Calu3 (cell line): Measurements from ENCODE around the gene GET4. TPM values are rescaled to one million over a fixed set of nuclear protein-coding genes. Genes with fewer than 3 reads are reported as not detected.

Experiments used
- BruUV-seq: library from RNA; stranded (reverse); fragments of 400-500 nt; replicated peaks from 2 replicates; lab custom pipeline; 2021; lab: Mats Ljungman, UMichigan
- CTCF ChIA-PET: fragments of 300-600 bp; sonication (Branson Sonifier 250); formaldehyde crosslinking; loops from one replicate; lab custom pipeline; 2022; ENCODE audit warnings: antibody characterized with exemption; lab: Charles Lee
- DNase-seq: peaks from one replicate; pipeline ENCODE4 v3.0.0; 2022
- H3K27ac Mint-ChIP-seq: one replicate; pipeline ENCODE4 v1.8.0; 2022; ENCODE audit warnings: mixed read lengths; ENCODE audit not compliant: unreplicated experiment
- H3K27me3 Mint-ChIP-seq: one replicate; pipeline ENCODE4 v1.8.0; 2022; ENCODE audit warnings: mixed read lengths; ENCODE audit not compliant: unreplicated experiment
- H3K36me3 Mint-ChIP-seq: one replicate; pipeline ENCODE4 v1.8.0; 2022; ENCODE audit warnings: mild to moderate bottlenecking, moderate library complexity, mixed read lengths; ENCODE audit not compliant: insufficient read depth, unreplicated experiment
- H3K4me1 Mint-ChIP-seq: one replicate; pipeline ENCODE4 v1.8.0; 2022; ENCODE audit warnings: mild to moderate bottlenecking, low read depth, mixed read lengths; ENCODE audit not compliant: unreplicated experiment
- H3K4me3 Mint-ChIP-seq: one replicate; pipeline ENCODE4 v1.8.0; 2022; ENCODE audit warnings: mild to moderate bottlenecking, low read depth, moderate library complexity, mixed read lengths; ENCODE audit not compliant: unreplicated experiment
- H3K9me3 Mint-ChIP-seq: one replicate; pipeline ENCODE4 v1.8.0; 2022; ENCODE audit warnings: low read depth, mixed read lengths; ENCODE audit not compliant: unreplicated experiment
- intact Hi-C: fragments of 100-400 bp; cut with micrococcal nuclease; formaldehyde crosslinking; loops from one replicate; pipeline ENCODE4 v1.10.0; 2022; ENCODE audit not compliant: unreplicated experiment
- total RNA-seq: library from RNA; stranded (reverse); gene quantifications from 2 replicates; pipeline ENCODE4 v1.2.3, GENCODE V29; 2022
- TF ChIP-seq, protein P1 (sequence below): fragments of 200-600 bp; IDR thresholded peaks from one replicate; pipeline ENCODE4 v1.8.0; 2022; ENCODE audit warnings: antibody characterized with exemption; ENCODE audit not compliant: unreplicated experiment

Gene GET4
- total RNA-seq, 1 experiment from 2014 or later = 145 TPM

DNA sequence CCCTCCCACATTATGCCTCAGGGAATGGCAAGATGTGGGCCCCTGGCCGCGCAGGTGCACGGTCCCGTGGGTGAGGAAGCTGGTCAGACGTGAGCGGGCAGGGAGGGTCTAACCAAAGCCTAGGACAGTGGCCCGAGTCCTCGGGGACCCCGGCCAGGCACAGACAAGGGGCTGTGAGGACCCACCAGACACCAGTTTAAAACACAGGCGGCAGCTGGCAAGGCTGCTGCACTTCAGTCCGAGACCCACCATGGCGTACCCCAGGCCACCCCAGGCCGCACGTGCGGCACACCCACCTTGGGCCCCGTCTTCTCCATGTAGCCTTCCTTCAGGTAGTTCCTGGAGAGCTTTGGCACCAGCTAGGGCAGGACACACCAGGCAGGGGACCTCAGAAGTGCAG lies 23.5 kb downstream of the GET4 start:
- peaks cover 12% of the 10 kb centered on the region for H3K4me1 Mint-ChIP-seq
- DNase-seq = no peak
- intact Hi-C loops = no loop called here
- TF ChIP-seq, protein P1, sequence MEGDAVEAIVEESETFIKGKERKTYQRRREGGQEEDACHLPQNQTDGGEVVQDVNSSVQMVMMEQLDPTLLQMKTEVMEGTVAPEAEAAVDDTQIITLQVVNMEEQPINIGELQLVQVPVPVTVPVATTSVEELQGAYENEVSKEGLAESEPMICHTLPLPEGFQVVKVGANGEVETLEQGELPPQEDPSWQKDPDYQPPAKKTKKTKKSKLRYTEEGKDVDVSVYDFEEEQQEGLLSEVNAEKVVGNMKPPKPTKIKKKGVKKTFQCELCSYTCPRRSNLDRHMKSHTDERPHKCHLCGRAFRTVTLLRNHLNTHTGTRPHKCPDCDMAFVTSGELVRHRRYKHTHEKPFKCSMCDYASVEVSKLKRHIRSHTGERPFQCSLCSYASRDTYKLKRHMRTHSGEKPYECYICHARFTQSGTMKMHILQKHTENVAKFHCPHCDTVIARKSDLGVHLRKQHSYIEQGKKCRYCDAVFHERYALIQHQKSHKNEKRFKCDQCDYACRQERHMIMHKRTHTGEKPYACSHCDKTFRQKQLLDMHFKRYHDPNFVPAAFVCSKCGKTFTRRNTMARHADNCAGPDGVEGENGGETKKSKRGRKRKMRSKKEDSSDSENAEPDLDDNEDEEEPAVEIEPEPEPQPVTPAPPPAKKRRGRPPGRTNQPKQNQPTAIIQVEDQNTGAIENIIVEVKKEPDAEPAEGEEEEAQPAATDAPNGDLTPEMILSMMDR = no peak
- no peak overlapping the region for H3K4me3 Mint-ChIP-seq
- peaks cover 3% of the 10 kb centered on the region for H3K27me3 Mint-ChIP-seq
- H3K9me3 Mint-ChIP-seq = no peaks in the 10 kb centered on the region
- H3K27ac Mint-ChIP-seq = peak overlapping the region; percentile 25
- CTCF ChIA-PET = no interaction called here
- H3K36me3 Mint-ChIP-seq = peaks cover 92% of the 10 kb centered on the region
- BruUV-seq = no TSS peak

DNA sequence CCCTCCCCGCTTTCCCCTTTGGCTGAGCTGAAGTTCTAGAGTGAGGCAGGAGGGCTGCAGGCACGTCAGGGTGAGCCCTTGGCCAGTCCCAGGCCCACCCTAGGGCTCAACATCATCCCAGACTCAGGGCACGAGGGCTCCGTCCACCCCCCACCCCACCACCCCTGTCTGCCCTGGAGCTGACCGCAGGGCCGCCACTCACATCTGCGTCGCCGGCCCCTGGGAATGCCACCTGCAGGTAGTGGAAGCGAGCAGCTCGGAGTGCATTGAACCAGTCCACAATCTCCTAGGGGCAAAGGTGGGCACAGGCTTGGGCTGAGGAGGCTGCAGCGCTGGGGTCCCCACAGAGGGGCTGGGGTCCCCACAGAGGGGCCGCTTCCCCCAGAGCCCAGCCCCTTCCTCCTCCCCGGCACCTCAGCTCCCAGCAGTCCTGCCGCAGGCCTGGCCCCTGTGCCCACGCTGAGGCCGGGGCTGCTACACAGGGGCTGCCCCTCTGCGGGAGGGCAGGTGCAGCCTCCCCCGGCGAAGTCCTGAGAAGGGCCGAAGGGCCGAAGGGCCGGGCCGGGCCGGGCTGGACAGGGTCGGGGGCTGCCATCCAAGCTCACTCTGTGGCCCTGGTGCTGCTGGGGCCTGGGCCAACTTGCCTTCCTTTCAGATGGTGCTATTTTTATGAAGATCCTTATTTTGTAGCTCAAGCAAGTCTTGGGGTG lies 24.1 kb downstream of the GET4 start:
- no peak overlapping the region for H3K4me3 Mint-ChIP-seq
- H3K4me1 Mint-ChIP-seq = peaks cover 16% of the 10 kb centered on the region
- H3K27me3 Mint-ChIP-seq = peaks cover 10% of the 10 kb centered on the region
- no TSS peak for BruUV-seq
- intact Hi-C loops = no loop called here
- H3K27ac Mint-ChIP-seq = peak overlapping the region; percentile 25
- CTCF ChIA-PET = interaction anchor here (0.5 kb wide), 1 partner anchor 10 kb away, joined by 4 read pairs; no protein-coding TSS in a partner anchor
- peaks cover 90% of the 10 kb centered on the region for H3K36me3 Mint-ChIP-seq
- no peak for DNase-seq
- TF ChIP-seq, protein P1 = no peak
- no peaks in the 10 kb centered on the region for H3K9me3 Mint-ChIP-seq

DNA sequence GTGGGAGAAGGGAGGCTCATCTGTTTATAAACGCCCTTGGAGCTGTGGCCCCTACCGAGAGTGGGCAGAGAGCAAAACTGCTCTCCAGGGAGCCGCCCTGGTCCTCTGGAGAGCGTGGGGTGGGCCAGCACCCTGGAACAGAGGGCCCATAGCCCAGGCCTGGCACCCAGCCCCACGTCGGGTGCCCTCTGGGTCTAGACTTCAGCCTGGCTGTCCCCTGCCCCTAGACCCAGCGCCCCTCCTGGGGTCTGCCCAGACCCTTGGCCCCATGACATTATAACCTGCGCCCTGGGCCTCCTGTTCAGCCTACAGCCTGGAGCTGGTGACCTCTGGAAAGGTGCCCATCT lies 24.7 kb downstream of the GET4 start:
- BruUV-seq = no TSS peak
- peaks cover 22% of the 10 kb centered on the region for H3K4me1 Mint-ChIP-seq
- peaks cover 15% of the 10 kb centered on the region for H3K27me3 Mint-ChIP-seq
- no peak for DNase-seq
- H3K36me3 Mint-ChIP-seq = peaks cover 85% of the 10 kb centered on the region
- H3K4me3 Mint-ChIP-seq = no peak overlapping the region
- TF ChIP-seq, protein P1 = no peak
- no peak overlapping the region for H3K27ac Mint-ChIP-seq
- CTCF ChIA-PET = interaction anchor here (0.5 to 1.1 kb wide), 2 partner anchors 9 to 275 kb away, joined by 3 to 4 read pairs; no protein-coding TSS in a partner anchor
- no peaks in the 10 kb centered on the region for H3K9me3 Mint-ChIP-seq
- intact Hi-C loops = no loop called here

DNA sequence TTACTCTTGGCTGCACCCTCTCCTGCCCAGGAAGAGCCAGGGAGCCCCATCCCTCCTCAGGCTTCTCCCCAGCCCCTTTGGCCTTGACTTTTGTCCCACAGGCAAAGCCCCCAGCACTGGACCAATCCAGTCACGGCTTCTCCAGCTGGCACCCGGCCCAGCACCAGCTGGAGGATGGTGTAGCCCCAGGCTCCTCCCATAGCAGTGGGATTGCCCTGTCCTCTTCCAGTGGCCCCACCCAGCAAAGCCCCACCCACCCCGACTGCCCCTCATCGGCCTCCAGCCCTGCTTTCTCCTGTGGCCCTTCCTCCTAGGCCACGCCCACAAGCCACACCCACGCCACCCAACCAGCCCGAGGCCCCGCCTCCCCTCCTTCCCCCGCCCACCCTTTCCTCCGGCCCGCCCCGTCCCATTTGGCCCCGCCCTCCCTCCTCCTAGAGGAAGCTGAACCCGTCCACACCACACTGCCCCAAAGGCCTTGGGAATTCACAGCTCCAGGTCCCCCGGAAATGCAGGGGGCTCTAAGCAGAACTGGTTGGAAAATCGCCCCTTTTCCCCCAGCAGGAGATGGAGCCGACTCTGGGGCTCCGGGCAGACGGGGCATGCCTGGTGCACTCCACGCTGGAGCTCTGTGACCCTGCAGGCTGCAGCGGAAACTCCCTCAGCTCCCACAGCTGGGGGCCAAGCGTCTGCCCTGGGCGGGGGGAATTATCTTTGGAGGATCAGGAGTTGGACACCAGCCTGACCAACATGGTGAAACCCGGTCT lies 25.2 kb downstream of the GET4 start:
- no peak overlapping the region for H3K27ac Mint-ChIP-seq
- CTCF ChIA-PET = interaction anchor here (0.5 to 1.1 kb wide), 5 partner anchors 9 to 275 kb away, joined by 3 to 11 read pairs (median 5); no protein-coding TSS in a partner anchor

More for the DNA sequence above, 25.2 kb downstream of the GET4 start:
- Mint-ChIP-seq H3K27me3 (peaks cover 21% of the 10 kb centered on the region), H3K36me3 (peaks cover 79% of the 10 kb centered on the region), H3K4me1 (peaks cover 22% of the 10 kb centered on the region), H3K9me3 (no peaks in the 10 kb centered on the region), H3K4me3 (no peak overlapping the region)
- DNase-seq = peak; percentile 82
- no TSS peak for BruUV-seq
- TF ChIP-seq, protein P1 = no peak
- intact Hi-C loops = no loop called here
